ENCODE results near the gene TIMP3.

- no peak for TF ChIP-seq EZH2 (IDR thresholded peaks at IDR 0.05; ENCODE audit: borderline replicate concordance)
- TF ChIP-seq, protein P1, sequence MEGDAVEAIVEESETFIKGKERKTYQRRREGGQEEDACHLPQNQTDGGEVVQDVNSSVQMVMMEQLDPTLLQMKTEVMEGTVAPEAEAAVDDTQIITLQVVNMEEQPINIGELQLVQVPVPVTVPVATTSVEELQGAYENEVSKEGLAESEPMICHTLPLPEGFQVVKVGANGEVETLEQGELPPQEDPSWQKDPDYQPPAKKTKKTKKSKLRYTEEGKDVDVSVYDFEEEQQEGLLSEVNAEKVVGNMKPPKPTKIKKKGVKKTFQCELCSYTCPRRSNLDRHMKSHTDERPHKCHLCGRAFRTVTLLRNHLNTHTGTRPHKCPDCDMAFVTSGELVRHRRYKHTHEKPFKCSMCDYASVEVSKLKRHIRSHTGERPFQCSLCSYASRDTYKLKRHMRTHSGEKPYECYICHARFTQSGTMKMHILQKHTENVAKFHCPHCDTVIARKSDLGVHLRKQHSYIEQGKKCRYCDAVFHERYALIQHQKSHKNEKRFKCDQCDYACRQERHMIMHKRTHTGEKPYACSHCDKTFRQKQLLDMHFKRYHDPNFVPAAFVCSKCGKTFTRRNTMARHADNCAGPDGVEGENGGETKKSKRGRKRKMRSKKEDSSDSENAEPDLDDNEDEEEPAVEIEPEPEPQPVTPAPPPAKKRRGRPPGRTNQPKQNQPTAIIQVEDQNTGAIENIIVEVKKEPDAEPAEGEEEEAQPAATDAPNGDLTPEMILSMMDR (IDR thresholded peaks at IDR 0.05; ENCODE audit: poor library complexity): no peak
Measured at GRCh38 chr22:32810555-32811133, 9.1 kb downstream of the TIMP3 start.
